Muscle of leg (tissue), 11 donors: ENCODE measurements around the gene MICU1. TPM values are rescaled to one million over a fixed set of nuclear protein-coding genes. Genes with fewer than 3 reads are reported as not detected.

Experiments used
- DNase-seq: peaks from one replicate; pipeline ENCODE4 v3.0.0; 2013
- H3K27ac ChIP-seq: one replicate; pipeline ENCODE4 v1.5.1; 2013; ENCODE audit warnings: mild to moderate bottlenecking, low read length, control low read depth
- H3K27me3 ChIP-seq: one replicate; pipeline ENCODE4 v1.6.1; 2013; ENCODE audit warnings: low read length; ENCODE audit not compliant: control insufficient read depth, insufficient read depth
- H3K36me3 ChIP-seq: one replicate; pipeline ENCODE4 v1.6.1; 2013; ENCODE audit warnings: low read length; ENCODE audit not compliant: control insufficient read depth, insufficient read depth
- H3K4me1 ChIP-seq: one replicate; pipeline ENCODE4 v1.6.1; 2013; ENCODE audit warnings: low read length; ENCODE audit not compliant: control insufficient read depth, insufficient read depth
- H3K4me3 ChIP-seq: one replicate; pipeline ENCODE4 v1.5.1; 2013; ENCODE audit warnings: low read length, control low read depth
- H3K9me3 ChIP-seq: replicated peaks from 2 replicates; pipeline ENCODE4 v1.6.1; 2013; ENCODE audit warnings: low read depth, low read length; ENCODE audit not compliant: control insufficient read depth
- WGBS: methylation state at CpG from one replicate; pipeline ENCODE4 v1.1.5; 2013; ENCODE audit warnings: missing lambda C conversion rate; ENCODE audit not compliant: insufficient coverage; 5-methylcytosine and 5-hydroxymethylcytosine counted together
- polyA plus RNA-seq, 8 donors: library from polyadenylated mRNA; unstranded; fragments of 120-200 nt; gene quantifications; one replicate each; pipeline versions ENCODE4 v1.2.1 to v1.2.3, GENCODE V29; 2013; ENCODE audit warnings: inconsistent platforms in 1 of 8, low replicate concordance in 1 of 8; ENCODE audit not compliant: insufficient read length in 8 of 8, insufficient read depth in 1 of 8
- total RNA-seq: library from RNA; stranded (reverse); fragments of 120-200 nt; gene quantifications from one replicate; pipeline ENCODE4 v1.2.4, GENCODE V29; 2013

Gene MICU1
- total and polyA plus RNA-seq, 9 donors: 67.7 to 129 (median 81.6) TPM

DNA sequence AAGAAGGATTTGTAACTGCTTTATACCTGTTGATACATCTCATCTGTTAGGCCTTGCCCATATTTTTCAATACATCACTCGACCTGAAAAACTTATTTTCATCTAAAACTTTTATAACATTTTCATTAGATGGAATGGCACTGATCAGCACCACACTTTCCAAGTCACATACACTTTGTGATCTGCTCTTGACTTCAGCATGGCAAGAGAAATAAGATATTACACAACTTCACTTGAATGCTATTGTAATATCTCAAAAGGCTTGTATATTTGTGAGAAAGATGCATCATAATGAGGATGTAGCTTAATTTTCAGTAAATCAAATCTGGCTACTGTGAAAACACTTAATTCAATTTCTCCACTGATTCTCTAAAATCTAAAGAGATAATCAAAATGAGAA lies 126.2 kb downstream of the MICU1 start:
- Histone ChIP-seq H3K4me3 (no peak overlapping the region), H3K27ac (no peak overlapping the region), H3K9me3 (peaks cover 6% of the 10 kb centered on the region), H3K4me1 (no peaks in the 10 kb centered on the region), H3K27me3 (no peaks in the 10 kb centered on the region), H3K36me3 (no peaks in the 10 kb centered on the region)
- WGBS: no CpG with 5 or more reads among the region's 1 CpG
- no peak for DNase-seq

DNA sequence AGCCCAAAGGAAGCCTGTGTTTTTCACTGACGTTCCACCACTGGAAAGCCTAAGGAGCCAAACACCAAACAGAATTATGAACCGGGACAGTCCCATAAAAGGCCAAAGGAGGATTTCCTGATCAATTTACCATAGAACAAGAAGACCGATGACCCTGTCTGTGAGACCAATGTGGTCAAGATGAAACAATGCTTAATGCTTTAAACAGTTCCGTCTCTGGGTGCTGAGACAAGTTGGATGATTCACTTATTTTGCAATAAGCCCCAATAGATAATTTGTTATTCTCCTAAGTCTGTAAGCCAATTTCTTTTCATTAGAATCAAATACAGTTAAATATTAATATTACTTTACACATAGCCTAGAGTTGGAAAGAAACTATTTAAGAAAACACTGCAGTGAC lies 134.9 kb downstream of the MICU1 start:
- H3K4me3 ChIP-seq: no peak overlapping the region
- H3K27ac ChIP-seq: no peak overlapping the region
- peaks cover 4% of the 10 kb centered on the region for H3K36me3 ChIP-seq
- no peaks in the 10 kb centered on the region for H3K4me1 ChIP-seq
- H3K27me3 ChIP-seq: no peaks in the 10 kb centered on the region
- no peaks in the 10 kb centered on the region for H3K9me3 ChIP-seq
- no peak for DNase-seq
- no CpG with 5 or more reads among the region's 4 CpGs for WGBS

DNA sequence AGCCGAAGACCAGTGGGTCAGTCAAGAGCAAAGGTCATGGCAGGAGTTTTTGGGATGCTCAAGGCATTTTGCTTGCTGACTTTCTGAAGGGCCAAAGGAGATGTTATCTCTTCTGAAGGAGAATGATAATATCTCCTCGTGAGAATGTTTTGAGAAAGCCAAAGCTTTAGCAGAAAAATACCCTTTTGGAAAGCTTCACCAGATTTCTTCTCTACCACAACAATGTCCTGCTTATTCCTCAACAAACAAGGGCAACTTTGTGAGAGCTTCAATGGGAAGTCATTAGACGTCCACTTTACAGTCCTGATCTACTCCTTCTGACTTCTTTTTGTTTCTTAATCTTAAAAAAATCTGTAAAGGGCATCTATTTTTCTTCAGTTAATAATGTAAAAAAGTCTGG lies 138.4 kb downstream of the MICU1 start:
- WGBS: 85% methylated on average over 1 of the region's 3 CpGs
- H3K27me3 ChIP-seq: no peaks in the 10 kb centered on the region
- no peak overlapping the region for H3K27ac ChIP-seq
- peaks cover 9% of the 10 kb centered on the region for H3K36me3 ChIP-seq
- no peak for DNase-seq
- no peak overlapping the region for H3K4me3 ChIP-seq
- no peaks in the 10 kb centered on the region for H3K4me1 ChIP-seq
- no peaks in the 10 kb centered on the region for H3K9me3 ChIP-seq

DNA sequence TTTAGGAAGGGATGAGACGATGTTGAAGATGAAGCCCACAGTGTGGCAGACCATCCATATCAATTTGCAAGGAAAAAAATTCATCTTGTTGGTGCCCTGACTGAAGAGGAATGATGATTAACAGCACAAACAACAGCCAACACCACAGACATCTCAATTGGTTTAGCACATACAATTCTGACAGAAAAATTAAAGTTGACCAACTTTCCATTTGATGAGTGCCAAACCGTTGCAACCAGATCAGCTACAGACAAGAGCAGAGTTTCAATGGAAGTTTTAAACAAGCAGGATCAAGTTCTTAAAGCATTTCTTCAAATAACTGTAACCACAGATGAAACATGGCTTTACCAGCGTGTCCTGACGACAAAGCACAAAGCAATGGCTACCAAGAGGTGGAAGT lies 138.8 kb downstream of the MICU1 start:
- H3K27me3 ChIP-seq: no peaks in the 10 kb centered on the region
- DNase-seq: no peak
- H3K4me1 ChIP-seq: no peaks in the 10 kb centered on the region
- no peak overlapping the region for H3K4me3 ChIP-seq
- WGBS: 92% methylated on average over 2 of the region's 4 CpGs
- no peak overlapping the region for H3K27ac ChIP-seq
- peaks cover 9% of the 10 kb centered on the region for H3K36me3 ChIP-seq
- no peaks in the 10 kb centered on the region for H3K9me3 ChIP-seq

DNA sequence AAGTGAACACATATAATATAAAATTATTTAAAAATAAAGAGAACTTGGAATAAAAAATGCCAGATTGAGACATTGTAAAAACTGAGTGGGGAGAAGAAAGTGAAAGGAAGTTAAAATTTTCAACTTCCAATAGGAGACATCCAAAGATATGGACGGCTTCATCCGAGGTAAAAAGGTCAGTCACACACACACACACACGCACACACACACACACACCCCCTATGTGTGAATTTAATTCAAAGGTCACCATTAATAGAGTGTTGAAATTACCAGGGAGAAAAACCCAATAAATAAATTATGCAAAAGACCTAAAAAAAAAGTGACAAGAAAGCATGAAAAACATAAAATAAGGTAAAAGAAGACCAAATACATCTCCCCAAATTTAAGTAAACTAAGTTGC lies 140.2 kb downstream of the MICU1 start:
- peaks cover 7% of the 10 kb centered on the region for H3K36me3 ChIP-seq
- H3K4me3 ChIP-seq: no peak overlapping the region
- H3K4me1 ChIP-seq: no peaks in the 10 kb centered on the region
- H3K27ac ChIP-seq: no peak overlapping the region
- no CpG with 5 or more reads among the region's 3 CpGs for WGBS
- H3K27me3 ChIP-seq: no peaks in the 10 kb centered on the region
- no peaks in the 10 kb centered on the region for H3K9me3 ChIP-seq
- DNase-seq: no peak

DNA sequence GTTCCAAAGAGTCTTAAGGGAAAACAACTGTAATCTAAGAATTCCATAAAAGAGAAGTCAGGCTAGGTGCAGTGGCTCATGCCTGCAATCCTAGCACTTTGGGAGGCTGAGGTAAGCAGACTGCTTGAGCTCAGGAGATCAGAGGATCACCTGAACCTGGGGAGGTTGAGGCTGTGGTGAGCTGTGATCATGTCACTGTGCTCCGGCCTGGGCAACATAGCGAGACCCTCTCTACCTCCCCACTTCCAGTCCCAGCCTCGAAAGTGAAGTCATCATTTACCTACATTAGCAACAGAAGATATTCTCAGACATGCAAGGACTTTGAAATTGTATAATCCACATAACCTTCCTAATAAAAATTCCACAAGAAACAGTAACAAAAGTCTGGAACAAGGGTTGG lies 141.4 kb downstream of the MICU1 start:
- DNase-seq: no peak
- H3K36me3 ChIP-seq: peaks cover 5% of the 10 kb centered on the region
- no peak overlapping the region for H3K27ac ChIP-seq
- no peak overlapping the region for H3K4me3 ChIP-seq
- no CpG with 5 or more reads among the region's 3 CpGs for WGBS
- H3K4me1 ChIP-seq: no peaks in the 10 kb centered on the region
- H3K9me3 ChIP-seq: no peaks in the 10 kb centered on the region
- H3K27me3 ChIP-seq: no peaks in the 10 kb centered on the region

DNA sequence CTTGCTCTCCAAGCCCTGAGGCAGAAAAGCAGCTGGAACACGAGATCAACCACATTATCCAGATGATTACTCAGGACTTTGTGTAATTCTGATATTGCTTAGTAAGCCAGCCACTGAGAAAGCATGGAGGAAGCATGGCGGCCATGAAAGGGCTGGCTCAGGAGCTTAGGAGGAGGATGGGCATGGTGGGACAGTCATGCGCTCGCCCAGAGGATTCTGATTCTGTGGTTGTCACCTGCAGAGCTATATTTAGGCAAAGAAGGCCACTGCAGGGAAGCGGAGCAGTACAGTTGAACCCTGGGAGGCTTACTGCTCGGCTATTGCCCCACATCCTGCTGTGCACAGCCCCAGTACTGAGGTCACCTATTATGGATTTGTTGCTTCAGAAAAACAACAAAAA lies 142.4 kb downstream of the MICU1 start:
- Histone ChIP-seq H3K36me3 (peaks cover 5% of the 10 kb centered on the region), H3K27ac (no peak overlapping the region), H3K4me1 (no peaks in the 10 kb centered on the region), H3K27me3 (no peaks in the 10 kb centered on the region), H3K4me3 (no peak overlapping the region), H3K9me3 (no peaks in the 10 kb centered on the region)
- no peak for DNase-seq
- WGBS: 100% methylated on average over 3 of the region's 6 CpGs

DNA sequence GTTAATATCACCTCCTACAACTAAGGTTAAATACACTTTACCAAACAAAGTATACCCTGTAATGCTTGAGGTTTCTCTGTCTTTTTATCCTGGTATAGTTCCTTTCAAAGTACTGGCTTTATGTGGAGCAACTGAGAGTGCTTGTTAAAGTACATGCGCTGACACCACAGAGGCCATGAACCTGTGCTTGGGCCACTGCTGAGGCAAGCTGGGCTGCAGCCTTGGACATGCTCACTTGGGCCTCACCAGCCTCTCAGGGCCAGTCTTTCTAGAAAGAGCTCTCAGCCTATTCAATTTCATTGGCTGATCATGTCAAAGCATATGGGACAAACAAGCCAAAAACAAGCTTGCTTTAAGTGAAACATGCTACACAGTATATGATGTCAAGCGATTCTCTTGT lies 145.0 kb downstream of the MICU1 start:
- DNase-seq: no peak
- Histone ChIP-seq H3K9me3 (no peaks in the 10 kb centered on the region), H3K36me3 (peaks cover 13% of the 10 kb centered on the region), H3K4me1 (no peaks in the 10 kb centered on the region), H3K4me3 (no peak overlapping the region), H3K27me3 (no peaks in the 10 kb centered on the region), H3K27ac (no peak overlapping the region)
- WGBS: 86% methylated on average over 1 of the region's 2 CpGs

DNA sequence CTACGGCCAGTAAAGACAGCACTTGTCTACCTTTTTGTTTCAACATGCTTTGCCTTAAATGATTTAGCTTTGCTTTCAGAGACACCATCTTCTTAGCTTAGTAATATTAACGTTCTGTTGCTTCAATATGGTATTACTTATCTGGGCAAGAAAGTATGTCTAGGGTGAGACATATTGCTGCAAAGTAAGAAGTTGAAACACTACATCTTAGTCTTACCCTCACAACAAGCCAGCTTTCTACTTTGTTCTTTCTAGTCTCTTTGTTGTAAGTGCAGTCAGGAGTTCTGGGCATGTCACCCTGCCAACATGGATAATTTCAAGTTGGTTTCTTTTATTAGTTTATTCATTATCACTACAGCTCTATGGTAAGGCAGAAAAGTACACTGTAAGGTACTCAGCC lies 148.4 kb downstream of the MICU1 start:
- no peak for DNase-seq
- H3K4me3 ChIP-seq: no peak overlapping the region
- no peaks in the 10 kb centered on the region for H3K27me3 ChIP-seq
- WGBS: no CpG with 5 or more reads among the region's 2 CpGs
- no peak overlapping the region for H3K27ac ChIP-seq
- H3K9me3 ChIP-seq: no peaks in the 10 kb centered on the region
- no peaks in the 10 kb centered on the region for H3K4me1 ChIP-seq
- peaks cover 27% of the 10 kb centered on the region for H3K36me3 ChIP-seq

DNA sequence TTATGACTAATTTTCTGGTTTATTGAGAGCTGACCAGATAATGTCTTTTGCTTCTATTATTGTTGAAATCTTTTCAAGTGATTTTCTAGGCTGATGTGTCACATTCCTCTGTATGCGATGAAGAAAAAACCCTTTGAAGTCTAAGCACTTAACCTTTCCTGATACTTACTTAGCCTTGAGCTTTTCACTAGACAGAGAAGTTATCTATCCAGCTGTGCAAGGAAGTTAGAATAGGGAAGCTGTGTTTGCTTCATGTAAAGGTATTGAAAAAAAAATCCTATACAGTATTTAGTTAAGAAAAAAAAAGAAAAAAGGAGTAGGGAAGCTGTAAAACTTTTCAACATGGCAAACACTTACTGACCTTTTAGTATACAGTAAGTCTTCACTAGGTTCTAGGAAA lies 153.6 kb downstream of the MICU1 start:
- no peaks in the 10 kb centered on the region for H3K9me3 ChIP-seq
- H3K36me3 ChIP-seq: peaks cover 32% of the 10 kb centered on the region
- no peak for DNase-seq
- H3K4me1 ChIP-seq: no peaks in the 10 kb centered on the region
- H3K27ac ChIP-seq: no peak overlapping the region
- no peak overlapping the region for H3K4me3 ChIP-seq
- H3K27me3 ChIP-seq: no peaks in the 10 kb centered on the region
- no CpG with 5 or more reads among the region's 1 CpG for WGBS

DNA sequence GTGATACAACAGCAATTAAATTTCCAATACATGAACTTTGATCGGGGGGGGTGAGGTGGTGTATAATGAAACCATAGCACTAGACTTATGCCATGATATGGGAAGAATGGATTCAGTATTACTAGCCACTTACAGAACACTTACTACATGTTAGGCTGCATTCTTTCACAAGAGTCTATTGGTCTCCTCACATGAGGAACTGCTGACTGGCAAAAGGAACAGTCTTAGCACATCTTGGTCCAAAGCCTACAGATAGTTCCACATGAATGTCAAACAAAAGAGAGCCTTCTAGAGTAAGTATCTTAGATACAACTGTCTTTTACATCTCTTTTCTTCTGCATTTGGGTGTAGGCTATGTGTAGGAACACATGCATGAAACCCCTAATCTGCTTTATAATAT lies 155.2 kb downstream of the MICU1 start:
- Histone ChIP-seq H3K4me3 (no peak overlapping the region), H3K27me3 (no peaks in the 10 kb centered on the region), H3K9me3 (no peaks in the 10 kb centered on the region), H3K36me3 (peaks cover 22% of the 10 kb centered on the region), H3K27ac (no peak overlapping the region), H3K4me1 (no peaks in the 10 kb centered on the region)
- no CpG with 5 or more reads among the region's 1 CpG for WGBS
- DNase-seq: no peak
